GM12873 (cell line): ENCODE measurements around the gene LRRC43.

Source experiments
- CTCF ChIP-seq: IDR thresholded peaks from 2 replicates; pipeline ENCODE4 v1.5.1; 2012; ENCODE audit warnings: low read depth, mild to moderate bottlenecking, moderate library complexity, low read length, control low read depth; ENCODE audit not compliant: insufficient read depth; ENCODE audit errors: missing control alignments

LRRC43 gene

GRCh38 chr12:122199484-122200355 lies 16.8 kb downstream of the LRRC43 start:
- no peak for TF ChIP-seq CTCF

- no peak for TF ChIP-seq CTCF
These were observed 17.7 kb downstream of the LRRC43 start for GRCh38 chr12:122200541-122201175.

GRCh38 chr12:122201381-122201780 lies 18.5 kb downstream of the LRRC43 start:
- TF ChIP-seq CTCF: no peak

- no peak for TF ChIP-seq CTCF
These were observed 19.1 kb downstream of the LRRC43 start for GRCh38 chr12:122202017-122202416.

- no peak for TF ChIP-seq CTCF
These were observed 20.6 kb downstream of the LRRC43 start, which contains the start of gene B3GNT4 for GRCh38 chr12:122203301-122204166. Gene B3GNT4, plus strand, starts transcription at chr12:122203709. Its CDS starts 910 bp downstream, at chr12:122204619.

GRCh38 chr12:122204167-122205052 lies 21.5 kb downstream of the LRRC43 start:
- TF ChIP-seq CTCF: no peak
